GM18508 (cell line): Measurements from ENCODE around the gene BOD1L1.

Experiments used
- ATAC-seq: cut with Tn5 transposase; IDR thresholded peaks from one replicate; pipeline ENCODE4 v1.9.1; 2021; ENCODE audit warnings: moderate number of reproducible peaks; ENCODE audit not compliant: insufficient read depth, unreplicated experiment

BOD1L1 gene

DNA sequence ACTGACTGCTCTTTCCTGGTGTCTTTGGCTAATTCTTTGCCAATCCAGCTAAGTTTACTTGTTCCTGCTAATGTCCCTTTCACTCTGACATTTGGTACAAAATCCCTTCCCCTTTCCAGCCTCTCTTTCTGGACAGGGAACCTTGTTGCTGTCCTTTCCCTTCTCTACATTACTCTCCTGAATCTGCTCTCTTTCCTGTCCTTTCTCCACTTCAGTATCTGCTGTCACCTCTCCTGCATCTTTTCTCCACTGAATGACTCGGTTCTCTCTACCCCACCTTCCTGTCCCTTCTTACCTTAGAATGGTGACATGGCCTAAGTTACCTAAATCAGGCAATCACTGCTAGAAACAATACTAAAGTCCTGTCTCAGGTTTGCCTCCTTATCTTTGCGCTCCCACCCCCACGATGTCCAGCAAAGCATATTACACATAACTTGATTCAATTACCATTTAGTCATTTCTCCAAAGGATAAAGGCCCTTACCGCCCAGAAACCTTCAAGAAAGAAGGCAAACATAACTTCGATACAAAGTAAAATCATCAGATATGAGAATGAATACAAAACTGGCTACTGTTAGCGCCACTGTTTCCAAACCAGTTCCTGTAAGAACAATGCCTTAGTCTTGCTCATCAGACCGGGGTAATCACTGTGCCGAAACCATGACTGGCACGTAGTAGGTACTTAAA is 890 bp downstream of the BOD1L1 start:
- ATAC-seq = no peak

DNA sequence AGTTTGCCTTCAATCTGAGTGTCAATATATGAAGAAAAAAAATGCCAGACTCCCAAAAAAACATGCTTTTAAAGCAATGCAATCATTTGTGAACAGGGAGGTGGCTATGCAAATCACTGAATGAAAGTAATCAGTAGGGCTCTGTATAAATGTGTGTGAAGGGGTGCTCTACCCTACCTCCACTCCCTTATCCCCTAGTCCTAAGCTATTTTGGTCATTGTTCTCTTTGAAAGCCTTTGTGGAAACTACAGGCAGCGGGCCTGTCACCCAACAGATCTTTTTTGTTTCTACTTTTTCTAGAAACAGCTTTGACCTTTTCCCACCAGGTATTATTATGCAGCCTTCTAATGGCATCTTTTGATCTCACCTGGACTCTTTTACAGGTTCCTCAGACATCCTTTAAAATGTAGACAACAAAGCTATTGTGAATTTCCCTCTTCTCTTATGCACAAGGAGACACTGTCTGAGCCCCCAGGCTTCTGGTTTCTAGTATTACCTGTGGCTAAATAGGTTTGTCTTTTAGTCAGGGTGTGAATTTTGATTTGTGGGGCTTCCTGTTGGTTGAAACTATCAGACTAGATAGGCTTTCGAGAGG is 9.2 kb downstream of the BOD1L1 start:
- ATAC-seq = no peak

DNA sequence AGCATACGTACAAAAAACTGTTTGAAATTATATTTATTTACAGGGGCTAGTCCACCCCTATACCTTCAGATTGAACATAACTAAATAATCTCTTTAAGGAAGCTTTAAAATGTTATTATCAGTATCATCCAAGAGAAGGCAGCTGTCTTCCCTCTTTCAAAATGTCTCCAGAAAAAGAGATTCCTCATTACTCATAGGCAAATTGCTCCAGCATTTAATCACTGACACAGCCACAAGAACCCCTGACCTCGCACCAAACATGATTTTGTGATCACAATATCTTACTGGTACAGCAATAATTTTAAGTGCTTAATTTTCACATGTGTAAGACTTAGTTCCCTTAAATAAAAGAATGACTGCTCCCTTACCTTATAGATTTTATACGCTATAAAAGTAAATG is 9.7 kb downstream of the BOD1L1 start:
- ATAC-seq = no peak

DNA sequence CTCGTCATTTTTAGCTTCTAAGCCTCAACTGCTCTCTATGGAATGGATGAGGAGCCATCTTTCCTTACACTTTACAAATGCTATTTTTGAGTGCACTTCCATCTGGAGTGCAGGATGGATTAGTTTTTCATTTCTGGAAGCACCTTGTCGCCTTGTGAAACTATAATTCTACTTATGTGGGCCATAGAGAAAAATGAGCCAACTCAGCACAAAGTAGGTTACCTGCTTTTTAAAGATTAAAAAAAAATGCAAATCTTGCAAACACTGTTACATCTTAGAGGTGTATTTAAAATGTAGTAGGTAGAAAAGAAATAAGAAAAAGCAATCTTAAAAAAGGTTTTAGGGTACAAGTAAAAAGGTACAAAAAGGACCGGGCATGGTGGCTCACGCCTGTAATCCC is 10.9 kb downstream of the BOD1L1 start:
- no peak for ATAC-seq

DNA sequence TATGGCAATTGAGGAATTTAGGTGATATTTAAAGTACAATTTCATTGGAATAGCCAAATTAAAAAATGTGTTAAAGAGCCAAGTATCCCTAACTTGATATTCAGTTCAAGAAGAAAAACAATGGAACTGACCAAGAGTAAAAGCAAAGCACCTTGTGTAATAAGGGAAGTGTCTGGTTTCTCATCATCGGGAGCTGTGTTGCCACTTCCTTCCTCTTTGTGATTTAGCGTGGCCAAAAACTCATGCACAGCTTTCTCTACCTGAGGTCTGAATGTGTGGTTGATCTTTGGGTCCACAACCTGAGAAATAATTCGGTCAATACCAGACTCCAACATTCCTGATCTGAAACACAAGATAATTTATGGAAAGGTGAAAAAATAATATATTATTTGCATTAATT is 12.4 kb downstream of the BOD1L1 start:
- peak; percentile 54 for ATAC-seq

DNA sequence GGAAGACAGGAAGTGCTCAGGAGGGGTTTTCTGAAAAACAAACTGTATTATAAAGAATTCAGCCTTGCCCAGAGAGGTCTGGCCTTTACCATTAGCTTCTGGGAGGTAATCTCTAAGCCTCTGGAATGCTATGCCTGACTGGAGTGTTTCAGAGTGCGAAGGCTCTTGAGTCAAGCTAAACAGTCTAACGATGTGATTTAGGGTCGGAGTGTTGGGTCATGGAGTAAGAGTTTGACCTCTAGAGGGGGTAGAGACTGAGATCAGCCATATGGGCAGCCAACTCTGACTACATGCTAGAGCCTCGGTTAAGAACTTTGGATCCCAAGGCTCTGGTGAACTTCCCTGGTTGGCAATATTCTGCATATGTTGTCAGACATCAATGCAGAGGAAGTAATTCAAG is 15.0 kb downstream of the BOD1L1 start:
- ATAC-seq = no peak

DNA sequence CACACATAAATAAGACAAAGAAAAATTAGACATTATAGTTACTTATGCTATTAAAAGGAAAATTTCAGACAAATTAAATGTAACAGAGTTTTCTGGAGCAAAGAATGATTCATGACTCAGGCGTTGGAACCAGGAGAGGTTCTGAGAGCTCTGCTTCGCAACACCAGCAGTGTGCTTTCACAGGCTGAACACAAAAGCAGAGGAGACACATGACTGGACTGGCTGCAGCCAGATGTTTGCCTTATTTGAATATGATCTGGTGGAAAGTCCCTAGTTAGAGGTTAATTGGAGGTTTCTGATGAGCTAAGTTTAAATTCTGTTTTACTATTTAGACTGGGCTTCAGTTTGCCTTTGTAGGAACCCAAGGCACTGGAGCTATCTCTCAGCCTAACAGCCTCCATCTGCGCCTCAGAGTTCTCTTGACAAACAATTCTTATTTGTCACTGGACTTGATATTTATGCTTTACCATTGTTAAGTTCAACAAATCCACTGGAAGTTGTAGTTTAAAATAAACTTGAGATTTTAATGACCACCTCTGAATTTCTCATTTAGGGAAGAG is 16.2 kb downstream of the BOD1L1 start:
- ATAC-seq = peak; percentile 92

DNA sequence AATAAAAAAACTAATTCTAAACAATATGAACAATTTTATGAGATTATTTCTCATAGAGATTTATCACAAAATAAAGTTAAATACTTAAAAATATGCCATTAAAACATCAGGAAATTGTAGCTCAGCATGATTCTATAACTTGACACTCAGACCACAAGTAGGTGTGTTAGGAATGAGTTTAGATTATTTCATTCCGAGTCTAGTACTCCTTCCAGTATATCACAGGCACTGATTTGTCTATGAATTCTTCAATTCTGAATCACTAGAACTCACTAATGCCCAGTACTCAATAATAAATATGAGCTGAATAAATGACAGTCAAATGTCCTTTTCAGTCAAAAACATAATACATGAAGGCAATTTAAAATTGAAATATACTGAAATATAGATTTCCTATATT is 22.2 kb downstream of the BOD1L1 start:
- ATAC-seq = no peak

DNA sequence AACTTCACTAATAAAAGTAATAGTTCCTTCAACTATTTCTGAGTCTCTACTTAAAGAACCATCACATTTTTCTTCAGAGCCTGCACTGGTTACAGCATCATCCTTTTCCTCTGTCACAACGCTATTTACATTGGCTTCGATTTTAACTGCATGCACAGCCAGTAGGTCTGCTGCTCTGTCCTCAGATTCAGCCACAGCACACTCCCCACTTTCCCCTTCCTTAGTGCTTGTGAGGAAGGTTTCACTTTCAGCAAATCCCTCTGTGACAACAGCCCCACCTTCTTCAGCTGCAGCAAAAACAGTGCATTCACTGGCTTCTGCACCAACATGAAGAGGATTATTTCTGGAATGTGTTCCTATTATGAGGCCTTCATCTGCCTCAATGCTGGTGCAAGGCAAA is 25.7 kb downstream of the BOD1L1 start:
- ATAC-seq = no peak

DNA sequence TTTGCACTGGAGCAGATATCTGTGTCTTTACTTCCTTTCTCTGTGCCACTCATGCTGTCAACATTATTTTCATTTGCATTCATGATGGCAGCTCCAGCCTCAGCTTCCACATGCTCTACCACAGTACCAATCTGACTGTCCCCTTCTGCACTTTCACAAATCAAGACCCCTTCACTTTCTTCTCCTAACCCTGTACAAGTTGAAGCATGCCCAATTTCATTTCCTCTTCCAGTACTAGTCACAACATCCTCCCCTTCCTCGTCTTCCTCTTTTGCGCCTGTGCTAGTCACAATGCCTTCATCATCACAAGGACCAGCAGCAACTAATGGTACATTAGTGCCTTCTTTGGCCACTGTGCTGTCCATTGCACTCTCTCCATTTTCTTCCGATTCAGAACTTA is 26.5 kb downstream of the BOD1L1 start:
- peak; percentile 60 for ATAC-seq

DNA sequence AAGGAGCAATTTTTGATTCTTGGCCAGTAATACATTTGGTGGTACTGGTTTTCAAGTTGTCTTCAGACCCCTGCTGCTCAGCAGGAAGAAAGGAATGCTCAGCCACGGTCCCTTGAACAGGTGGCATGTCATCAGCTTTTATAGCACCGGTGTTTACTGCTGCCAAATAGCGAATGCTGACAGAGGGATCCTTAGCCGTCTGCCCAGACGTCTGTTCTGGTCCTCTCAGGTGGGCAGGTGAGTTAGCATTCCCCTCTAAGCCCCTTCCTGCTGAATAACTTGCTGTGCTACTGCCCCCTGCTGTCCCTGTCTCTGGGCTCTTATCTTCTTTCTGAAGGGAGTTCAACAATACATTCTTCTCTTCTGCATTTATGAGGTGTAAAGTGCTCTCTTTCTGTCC is 28.4 kb downstream of the BOD1L1 start:
- no peak for ATAC-seq

DNA sequence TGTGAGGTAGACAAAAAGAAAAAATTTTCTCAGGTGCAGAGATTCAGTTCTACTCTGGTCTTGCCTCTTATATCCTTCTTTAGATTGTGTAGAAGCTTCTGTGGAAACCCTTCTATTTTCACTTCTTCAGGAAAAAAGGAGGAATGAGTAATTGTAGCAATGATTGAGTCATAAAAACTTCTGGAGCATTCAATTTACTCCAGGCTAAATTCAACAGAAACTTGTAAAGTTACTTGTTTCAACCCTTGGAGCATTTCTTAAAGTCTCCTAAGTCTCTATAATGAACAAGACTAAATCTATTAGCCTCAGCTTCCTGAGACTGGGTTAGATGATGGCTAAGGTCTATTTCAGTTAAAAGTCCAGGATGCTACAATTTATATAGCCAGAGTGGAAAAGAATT is 29.9 kb downstream of the BOD1L1 start:
- ATAC-seq = no peak

DNA sequence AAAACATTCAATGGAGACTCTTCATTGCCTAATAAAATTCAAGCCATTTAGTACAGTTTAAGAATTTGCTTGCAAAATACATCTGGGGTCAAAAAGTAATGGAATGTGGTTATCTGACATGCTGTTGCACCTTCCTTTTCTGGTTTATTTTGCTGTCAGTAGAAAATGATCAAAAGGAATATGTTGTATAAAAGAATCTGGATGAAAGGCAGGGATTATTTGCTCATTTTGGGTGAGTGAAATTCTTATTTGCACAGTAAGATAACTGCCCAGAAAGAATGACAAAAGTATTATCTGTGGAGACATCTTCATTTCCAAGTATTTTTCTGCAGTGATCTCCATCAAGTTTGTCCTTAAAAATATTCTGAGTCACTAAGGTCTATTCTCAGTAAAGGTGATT is 30.4 kb downstream of the BOD1L1 start:
- no peak for ATAC-seq

DNA sequence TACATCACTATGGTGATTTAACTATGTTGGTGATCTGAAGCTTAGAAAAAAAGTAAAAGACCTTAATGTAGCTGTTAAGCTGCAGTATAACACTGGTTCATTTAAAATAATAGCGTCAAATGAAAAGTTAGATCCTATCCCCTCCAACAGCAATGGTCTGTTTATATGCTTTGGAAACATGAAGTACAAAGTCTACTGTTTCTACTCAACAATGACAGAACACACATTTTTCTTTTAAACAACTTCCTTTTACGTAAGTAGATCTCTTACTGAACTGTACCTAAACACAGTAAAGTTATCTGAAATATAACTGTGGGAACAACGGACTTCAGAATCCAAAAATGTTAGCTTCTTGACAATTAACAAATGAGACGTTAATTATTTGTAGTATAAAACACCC is 35.3 kb downstream of the BOD1L1 start:
- no peak for ATAC-seq

DNA sequence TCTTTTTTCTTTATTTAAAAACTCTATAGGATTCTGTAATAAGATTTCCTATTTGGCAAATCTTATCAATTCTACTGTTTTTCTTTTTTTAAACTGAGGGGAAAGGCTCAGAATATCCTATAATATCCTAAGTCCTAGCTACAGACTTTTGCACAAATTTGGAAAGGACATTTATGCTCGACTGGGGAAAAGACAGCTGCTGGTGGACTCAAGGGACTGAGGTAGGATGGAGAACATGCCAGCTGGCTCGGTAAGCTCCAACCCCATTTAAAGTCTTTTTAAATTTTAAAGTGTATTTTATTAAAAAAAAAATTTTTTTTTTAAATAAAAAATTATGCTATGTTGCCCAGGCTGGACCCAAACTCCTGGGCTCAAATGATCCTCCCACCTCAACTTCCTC is 36.8 kb downstream of the BOD1L1 start:
- ATAC-seq = no peak

DNA sequence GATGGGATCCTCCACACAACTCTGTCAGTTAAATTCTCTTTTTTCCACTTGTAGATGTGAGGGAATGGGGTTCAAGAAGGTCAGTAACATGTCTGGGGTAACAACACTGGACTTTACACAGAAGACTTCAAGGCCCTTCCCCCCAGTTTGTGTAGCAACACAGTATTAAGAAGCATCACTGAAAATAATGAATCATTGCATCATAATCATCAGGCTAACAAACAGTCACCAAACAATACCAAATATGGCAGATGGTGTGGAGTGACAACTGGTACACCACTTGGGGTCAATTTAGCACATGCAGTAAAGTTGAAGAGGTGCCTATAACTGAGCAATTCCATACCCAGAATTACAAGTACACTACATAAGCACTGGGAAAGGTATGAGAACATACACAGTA is 38.6 kb downstream of the BOD1L1 start:
- no peak for ATAC-seq

DNA sequence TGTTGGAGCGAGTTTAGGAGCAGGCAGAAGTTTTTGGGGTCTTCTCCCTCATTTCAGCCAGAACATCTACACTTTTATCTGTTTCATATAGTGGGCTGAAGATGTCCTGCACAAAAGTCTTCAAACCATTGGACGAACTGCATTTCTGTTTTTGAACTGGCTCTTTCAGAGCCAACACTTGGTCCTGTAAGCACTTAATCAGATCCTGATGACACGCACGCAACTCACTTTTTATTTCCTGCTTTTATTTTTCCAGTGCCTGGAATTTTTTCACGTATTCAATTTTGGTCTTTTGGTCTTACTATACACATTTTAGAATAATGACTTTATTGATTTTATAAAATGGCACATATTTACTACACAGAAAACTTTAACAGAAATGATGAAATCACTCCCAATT is 43.0 kb downstream of the BOD1L1 start:
- ATAC-seq = no peak

DNA sequence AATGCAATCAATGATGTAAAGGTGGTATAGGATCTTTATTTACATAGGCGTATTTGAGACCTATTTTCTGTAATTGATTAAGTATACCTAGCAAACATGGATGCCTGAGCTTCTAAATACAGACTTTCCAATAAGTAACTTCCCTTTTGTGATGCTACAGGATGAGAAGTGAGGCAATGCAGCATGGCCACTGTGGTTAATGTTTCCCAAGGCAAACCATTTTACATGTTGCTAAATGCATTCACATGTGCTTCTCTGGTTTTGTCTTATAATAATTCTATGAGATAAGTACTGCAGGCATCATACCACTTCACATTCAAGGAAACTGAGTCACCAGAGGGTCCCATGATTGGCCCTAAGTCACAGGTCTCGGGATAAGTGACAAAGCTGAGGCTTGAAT is 47.5 kb downstream of the BOD1L1 start:
- ATAC-seq = no peak

DNA sequence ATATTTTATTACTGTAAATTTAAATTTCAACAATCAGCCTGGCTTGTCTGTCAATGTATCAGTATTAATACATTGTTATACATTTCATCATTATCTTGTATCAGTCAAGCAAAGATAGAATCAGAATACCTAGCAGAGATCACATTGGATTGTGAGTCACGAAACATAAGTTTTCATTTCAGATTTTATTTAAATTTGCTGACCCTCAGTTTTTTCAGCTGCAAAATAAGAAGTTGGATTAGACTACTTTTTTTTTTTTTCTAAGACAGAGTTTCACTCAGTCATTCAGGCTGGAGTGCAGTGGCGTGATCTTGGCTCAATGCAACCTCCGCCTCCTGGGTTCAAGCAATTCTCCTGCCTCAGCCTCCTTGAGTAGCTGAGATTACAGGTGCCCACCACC is 49.9 kb downstream of the BOD1L1 start:
- ATAC-seq = no peak

DNA sequence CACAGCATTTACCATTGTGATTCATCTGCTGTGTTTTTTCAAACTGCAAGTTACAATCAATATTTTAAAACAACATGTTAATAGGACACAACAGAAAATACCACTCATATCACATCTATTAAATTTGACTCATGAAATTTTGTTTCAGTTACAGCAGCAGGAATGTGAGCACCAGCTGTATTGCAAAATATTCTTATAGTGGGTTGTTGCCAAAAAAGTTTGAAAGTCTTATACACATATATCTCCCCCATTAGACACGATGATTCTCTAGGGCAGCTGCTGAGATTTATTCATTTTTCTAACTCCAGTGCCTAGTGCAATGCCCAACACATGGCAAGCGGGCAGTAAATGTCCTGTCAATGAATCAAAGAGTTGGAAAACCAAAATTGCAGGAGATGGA is 56.6 kb downstream of the BOD1L1 start:
- no peak for ATAC-seq

DNA sequence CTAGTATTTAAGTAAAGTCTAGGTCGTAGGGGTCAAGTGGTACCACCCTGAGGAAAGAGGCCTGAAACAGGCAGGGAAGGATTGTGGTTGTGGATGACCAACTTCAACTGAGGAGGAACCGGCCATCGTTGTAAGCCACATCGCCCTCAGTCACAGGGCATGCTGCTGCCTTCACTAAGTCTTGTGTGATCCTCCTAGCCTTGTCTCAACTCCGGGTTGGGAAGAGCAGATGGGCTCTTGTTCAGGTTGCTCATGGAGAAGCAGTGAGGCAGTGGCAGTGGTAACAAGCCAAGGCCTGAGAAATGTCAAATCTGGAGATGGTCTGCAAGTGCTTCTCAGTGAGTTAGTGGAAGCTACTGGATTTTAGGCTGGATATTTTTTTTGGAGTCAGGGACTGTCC is 60.4 kb downstream of the BOD1L1 start:
- no peak for ATAC-seq

DNA sequence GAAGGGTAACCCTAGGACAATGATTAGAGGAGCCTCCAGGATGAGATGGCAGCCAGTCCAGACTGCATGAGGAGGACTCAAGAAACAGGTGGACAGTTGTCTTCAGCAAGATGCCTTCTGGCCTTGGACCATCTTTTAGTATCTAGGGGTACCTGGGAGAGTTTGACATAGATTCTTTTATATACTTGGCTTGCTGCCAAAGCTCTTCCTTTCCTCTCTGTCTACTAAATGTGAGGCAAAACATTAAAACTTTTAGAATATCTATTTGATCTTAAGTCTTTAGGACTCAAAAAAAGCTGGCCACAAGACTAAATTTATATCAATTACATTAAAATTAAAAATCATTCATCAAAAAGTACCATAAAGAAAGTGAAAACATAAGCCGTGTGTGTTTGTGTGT is 64.6 kb downstream of the BOD1L1 start:
- ATAC-seq = no peak
